ENCODE results near the gene CUL9.
A peak's percentile ranks its signal among the peaks of the same experiment; 100 is the strongest.

CUL9 gene

DNA sequence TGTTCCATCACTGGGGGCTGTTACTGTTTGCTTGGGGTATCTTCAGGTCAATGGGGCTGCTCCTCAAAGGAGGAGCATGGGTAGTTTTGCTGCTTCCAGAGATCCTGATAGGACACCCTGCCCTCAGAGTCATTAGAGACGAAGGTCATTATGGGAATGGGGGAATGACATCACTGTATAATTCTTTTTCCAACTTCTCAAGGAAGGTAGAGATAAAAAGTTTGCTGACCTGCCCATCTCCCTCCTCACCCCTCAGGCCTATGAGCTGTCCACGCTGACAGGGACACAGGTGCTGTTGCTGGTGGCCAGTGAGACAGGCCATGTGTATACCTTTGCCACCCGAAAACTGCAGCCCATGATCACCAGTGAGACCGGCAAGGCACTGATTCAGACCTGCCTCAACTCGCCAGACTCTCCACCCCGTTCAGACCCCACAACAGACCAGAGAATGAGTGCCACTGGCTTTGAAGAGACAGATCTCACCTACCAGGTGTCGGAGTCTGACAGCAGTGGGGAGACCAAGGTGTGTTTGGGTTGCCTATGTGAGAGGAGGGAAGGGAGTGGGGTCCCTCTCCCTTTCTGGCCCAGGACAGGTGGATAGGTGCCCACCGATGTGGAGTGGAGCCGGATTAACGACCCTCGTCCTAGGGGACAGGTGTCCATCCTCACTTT is 8.3 kb upstream of the CUL9 start:
- DNase-seq (ENCODE audit: low spot score): no peak

DNA sequence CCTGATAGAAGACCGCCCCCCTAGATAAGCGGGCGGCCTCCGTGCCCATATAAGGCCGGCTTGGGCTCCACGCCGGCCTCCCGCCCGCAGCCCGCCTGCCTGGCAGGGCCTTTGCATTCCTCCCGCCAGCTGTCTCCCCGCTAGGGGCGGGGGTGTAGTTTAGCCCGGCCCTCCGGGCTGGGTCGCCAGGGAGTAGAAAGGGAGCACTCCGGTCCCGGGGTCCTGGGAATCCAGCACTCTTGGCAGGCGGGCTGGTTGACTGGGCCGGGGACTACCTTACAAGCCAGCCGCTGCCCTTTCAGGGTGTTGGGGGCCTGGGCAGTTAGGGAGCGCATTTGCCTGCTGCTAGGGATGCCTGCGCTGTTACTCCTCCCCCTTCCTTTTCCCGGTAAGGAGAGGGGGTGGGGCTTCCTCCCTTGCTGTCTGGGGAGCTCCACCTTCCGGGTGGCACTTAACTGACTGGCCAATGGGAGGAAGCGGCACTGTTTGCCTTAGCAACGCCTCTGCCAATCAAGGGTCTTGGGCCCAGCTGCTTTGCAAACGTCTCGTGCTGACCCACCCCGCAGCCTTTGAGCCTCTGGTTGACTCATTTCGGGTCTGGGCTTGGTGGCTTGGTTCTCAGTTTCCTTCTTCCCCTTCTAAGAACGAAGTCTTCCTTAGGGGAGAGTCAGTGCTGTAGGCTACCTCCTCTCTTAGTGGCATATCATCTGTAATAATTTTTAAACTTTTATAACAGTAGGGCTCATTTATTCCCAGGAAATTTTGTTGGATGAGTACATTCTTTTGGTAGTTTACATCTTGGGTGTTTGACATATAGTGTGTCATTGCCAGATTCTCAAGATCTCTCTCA is 7.5 kb upstream of the CUL9 start:
- peak; percentile 97 for DNase-seq (ENCODE audit: low spot score)

DNA sequence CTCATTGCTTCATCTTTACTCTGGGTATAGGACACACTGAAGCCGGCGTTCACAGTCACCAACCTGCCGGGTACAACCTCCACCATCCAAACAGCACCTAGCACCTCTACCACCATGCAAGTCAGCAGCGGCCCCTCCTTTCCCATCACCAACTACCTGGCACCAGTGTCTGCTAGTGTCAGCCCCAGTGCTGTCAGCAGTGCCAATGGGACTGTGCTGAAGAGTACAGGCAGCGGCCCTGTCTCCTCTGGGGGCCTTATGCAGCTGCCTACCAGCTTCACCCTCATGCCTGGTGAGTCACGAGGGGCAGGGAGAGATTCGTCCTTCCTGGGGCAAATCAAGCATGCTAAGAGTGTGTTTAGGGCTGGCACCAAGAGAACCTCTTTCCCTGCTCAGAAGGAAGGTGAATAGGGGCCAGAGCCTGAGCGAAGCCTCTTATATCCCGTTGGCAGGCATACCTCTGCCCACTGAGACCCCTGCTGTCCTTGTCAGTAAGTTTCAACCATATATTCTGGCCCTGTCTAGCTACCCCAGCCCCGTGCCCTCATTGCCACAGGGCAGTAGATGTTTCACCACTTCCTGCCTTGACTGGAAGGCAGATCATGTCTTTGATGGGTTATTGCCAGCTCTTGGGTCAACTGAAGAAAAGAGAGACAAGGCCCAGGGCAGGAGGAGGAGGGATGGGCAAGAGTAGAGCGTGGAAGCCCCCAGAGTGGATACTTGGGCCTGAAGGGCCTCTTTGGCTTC is 6.1 kb upstream of the CUL9 start:
- no peak for DNase-seq (ENCODE audit: low spot score)

DNA sequence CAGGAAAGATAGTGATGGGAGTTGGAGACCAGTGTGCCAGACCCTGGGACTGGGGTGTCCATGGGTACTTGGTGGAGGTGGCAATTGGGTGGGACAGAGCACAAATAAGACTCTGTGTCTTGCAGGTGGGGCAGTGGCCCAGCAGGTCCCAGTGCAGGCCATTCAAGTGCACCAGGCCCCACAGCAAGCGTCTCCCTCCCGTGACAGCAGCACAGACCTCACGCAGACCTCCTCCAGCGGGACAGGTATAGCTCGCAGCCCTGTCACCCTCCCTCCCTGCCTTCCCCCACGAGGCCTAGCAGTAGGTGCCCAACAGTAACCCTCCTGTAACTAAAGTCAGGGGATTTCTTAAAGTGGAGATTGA is 5.6 kb upstream of the CUL9 start:
- DNase-seq (ENCODE audit: low spot score): no peak

DNA sequence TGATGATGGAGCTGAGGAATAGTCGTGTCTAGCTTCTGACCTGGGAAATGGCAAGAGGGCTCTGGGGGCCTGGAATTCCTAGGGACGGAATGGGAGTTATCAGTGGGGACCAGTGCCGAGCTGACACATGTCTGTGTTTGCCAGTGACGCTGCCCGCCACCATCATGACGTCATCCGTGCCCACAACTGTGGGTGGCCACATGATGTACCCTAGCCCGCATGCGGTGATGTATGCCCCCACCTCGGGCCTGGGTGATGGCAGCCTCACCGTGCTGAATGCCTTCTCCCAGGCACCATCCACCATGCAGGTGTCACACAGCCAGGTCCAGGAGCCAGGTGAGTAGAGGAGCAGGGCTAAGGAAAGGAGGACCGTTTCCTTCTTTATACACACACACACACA is 3.8 kb upstream of the CUL9 start:
- no peak for DNase-seq (ENCODE audit: low spot score)

DNA sequence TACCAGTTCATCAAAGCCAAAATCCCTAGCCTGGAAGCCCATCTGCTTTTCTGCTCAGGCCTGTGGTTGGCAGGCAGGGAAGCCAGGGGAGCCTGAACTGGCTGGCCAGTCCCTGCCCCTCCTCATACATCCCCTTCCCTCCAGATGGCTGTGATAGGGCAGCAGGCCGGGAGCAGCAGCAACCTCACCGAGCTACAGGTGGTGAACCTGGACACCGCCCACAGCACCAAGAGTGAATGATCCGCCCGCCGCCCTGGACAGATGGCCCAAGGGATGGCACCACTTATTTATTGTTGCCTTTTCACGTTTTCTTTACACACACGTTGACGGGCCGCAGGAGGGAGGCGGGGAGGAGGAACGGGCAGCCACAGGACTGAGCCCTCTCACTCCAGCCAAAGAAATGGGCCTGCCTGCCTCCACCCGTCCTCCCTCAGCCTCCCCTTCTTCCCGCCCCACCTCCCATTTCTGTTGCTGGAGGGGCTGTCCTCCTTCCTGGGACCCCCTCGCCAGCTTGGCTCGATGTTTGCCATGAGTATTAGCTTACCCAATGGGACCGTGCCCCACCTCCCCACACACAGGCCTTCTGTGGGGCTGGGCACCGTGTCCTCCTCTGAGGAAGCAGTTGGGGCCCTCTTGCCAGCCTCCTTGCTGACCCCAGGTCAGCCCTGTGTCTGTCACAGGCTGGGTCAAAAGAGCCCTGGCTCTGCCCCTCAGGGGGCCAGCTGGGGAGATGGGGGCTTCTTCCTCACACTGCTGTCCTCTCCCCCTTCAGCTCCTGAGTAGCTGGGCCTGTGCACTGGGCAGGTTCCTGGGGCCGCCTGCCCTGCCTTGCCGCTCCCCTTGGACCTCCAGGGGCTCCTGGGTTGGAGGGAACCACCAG is 2.8 kb upstream of the CUL9 start:
- DNase-seq (ENCODE audit: low spot score): no peak

DNA sequence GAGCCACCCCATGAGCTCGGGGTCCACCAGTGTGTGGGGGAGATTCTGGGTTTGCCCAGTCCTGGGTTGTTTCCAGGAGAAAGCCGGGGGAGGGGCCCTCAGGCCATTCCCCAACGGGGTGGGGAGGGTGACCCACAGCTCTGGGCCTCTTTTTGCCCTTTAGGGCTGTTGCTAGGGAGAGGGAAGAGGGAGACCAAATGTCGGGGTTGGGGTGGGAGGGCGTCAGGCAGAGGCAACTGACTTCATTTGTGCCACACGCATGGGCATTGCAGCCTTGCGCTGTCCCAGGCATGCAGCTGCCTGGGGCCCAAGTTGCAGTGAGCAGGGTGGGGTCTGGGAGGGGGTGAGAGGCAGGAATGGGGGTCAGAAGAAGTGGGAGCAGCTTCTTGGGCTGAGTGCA is 1.9 kb upstream of the CUL9 start:
- DNase-seq (ENCODE audit: low spot score): no peak

DNA sequence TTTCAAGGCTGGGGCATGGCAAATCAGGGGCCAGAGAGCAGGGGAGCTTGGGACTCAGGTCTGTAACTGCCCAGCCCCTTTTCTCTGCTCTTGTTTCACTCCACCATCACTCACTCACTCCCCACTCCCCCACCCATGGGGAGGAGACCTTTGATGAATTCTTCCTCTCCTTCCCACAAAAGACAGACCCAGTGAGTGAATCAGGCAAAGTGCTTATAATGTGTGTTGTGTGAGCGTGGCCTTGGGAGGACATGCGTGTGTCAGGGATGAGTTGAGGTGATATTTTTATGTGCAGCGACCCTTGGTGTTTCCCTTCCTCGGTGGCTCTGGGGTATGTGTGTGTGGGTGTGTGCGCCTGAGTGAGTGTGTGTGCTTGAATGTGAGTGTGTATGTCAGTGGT is 1.0 kb upstream of the CUL9 start:
- no peak for DNase-seq (ENCODE audit: low spot score)

DNA sequence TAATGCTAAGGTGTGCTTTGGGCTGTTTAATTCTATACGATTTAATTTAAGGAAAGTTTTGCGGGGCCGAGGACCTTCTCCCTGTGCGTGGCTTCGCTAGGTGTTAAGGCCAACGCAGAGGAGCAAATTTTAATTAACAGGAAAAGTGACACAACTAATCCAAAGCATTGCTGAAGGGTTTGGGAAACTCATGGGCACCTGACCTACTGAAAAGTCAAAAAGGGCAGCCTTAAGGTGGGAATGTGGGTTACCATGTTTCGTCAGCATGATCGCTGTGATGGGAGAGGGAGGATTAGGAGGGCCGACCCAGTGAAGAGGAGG is 415 bp upstream of the CUL9 start:
- DNase-seq (ENCODE audit: low spot score): no peak

DNA sequence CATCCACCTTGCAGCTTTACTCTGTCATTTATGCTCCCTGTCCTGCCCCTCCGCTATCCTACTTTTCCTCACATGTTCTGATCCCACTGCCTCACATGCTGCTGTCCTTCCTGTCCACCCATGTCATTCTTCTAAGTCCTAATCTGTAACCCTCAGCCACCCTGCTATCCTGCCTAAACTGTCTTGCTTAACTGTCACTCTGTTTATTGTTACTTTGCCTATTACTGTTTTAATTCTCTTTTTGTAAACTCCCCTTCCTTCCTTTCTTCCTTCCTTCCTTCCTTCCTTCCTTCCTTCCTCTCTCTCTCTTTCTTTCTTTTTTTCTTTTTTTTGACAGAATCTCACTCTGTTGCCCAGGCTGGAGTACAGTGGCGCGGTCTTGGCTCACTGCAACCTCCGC is 1.4 kb downstream of the CUL9 start:
- DNase-seq (ENCODE audit: low spot score): no peak

DNA sequence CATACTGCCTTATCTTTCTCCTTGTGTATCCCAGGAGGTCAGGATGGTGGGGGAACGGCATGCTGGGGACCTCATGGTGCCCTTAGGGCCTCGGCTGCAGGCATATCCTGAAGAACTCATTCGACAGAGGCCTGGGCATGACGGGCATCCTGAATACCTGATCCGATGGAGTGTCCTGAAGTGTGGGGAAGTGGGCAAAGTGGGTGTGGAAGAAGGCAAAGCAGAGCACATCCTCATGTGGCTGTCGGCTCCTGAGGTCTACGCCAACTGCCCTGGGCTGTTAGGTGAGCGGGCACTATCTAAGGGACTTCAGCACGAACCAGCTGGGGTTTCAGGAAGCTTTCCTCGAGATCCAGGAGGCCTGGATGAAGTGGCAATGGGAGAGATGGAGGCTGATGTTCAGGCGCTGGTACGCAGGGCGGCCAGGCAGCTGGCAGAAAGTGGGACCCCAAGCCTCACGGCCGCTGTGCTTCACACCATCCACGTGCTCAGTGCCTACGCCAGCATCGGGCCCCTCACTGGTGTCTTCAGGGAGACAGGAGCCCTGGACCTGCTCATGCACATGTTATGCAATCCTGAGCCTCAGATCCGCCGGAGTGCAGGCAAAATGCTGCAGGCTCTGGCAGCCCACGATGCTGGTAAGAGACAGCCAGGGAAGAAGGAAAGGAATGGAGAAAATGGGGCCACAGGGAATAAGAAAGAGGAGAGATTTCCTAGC is 2.4 kb downstream of the CUL9 start:
- DNase-seq (ENCODE audit: low spot score): no peak

DNA sequence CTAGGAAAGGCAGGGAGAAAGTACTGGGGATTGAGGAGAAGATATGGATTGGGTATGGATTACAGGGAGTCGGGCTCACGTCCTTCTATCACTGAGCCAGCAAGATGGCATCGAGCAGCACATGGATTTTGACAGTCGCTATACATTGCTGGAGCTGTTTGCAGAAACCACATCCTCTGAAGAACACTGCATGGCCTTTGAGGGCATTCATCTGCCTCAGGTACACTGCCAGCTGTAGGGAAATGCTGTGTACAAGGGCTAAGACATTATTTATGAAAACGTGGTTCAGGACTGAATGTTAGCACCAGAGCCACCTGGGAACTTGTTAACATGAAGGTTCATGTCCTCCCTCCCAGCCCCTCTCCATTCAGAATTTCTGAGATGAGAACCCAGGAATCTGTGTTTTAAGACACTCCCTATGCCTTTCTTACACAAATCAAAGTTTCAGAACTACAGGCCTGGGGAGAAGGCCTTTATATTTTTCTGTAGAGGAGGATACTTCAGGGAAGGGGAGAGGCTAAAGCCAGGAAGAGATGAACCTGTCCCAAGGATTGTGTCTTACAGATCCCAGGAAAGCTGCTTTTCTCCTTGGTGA is 3.5 kb downstream of the CUL9 start:
- no peak for DNase-seq (ENCODE audit: low spot score)

DNA sequence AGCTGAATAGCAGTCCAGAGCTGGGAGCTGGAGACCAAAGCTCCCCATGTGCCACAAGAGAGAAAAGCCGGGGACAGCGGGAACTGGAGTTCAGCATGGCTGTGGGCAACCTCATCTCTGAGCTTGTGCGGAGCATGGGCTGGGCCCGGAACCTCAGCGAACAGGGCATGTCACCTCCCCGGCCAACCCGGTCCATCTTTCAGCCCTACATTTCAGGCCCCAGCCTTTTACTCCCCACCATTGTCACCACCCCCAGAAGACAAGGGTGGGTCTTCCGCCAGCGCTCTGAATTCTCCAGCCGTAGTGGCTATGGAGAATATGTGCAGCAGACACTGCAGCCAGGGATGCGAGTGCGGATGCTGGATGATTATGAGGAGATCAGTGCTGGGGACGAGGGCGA is 4.0 kb downstream of the CUL9 start:
- DNase-seq (ENCODE audit: low spot score): no peak

DNA sequence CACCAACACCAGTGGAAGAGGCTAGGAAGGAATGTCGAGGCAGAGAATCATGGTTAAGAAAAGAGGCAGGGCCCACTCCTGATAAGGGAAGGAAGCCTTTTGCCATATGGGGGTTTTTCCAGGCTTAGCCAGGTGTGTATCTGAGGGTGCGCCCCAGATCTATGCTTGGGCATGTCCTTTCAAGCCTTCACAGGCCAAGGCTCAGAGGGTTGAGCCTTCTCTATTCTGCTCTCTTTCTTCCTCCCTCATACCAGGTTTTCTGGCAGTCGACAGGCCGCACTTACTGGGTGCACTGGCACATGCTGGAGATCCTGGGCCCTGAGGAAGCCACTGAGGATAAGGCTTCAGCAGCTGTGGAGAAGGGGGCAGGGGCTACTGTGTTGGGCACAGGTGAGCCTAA is 4.7 kb downstream of the CUL9 start:
- DNase-seq (ENCODE audit: low spot score): no peak

DNA sequence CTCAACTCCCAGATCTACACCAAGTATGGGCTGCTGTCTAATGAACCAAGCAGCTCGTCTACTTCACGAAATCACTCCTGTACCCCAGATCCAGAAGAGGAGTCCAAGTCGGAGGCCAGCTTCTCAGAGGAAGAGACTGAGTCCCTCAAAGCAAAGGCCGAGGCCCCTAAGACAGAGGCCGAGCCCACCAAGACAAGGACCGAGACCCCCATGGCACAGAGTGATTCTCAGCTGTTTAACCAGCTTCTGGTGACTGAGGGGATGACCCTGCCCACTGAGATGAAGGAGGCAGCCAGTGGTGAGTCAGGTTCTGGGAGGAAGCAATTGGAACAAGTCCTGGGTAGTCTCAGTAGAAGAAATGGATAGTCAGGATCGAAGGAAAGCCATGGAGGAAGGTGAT is 5.8 kb downstream of the CUL9 start:
- DNase-seq (ENCODE audit: low spot score): no peak

DNA sequence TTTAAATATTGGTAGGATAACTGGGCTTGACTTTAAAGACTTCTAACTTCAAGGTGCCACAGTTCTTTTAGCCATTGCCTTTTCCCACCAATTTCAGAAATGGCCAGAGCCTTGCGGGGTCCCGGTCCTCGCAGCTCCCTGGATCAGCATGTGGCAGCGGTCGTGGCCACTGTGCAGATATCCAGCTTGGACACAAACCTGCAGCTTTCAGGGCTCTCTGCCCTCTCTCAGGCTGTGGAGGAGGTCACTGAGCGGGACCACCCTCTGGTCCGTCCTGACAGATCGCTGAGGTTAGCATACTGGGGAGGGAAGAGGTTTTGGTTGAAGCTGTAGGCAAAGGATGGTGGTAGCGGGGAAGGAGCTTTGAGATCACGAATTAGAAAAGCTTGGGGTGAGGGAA is 6.4 kb downstream of the CUL9 start:
- no peak for DNase-seq (ENCODE audit: low spot score)

DNA sequence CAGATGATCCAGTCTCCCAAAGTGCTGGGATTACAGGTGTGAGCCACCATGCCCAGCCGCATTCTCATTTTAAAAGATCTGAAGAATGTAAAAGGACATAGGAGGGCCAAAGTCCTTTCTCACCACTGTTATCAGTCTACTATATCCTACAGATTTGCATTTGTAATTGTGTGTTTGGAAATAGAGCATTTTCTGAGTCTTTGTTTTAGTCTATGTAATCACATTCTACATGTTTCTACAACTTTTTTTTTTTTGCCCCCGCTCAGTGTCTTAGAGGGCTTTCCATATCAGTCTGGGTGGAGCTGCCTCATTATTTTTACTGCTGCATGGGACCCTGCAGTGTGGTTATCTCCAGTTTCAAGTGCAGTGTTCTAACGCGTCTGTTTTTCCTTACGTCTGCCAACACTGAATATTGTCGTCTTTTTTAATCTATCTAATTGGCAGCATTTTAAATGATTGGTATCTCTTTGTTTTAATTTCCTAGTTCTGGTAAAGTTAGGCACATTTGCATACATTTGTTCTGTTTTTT is 7.8 kb downstream of the CUL9 start:
- DNase-seq (ENCODE audit: low spot score): no peak

DNA sequence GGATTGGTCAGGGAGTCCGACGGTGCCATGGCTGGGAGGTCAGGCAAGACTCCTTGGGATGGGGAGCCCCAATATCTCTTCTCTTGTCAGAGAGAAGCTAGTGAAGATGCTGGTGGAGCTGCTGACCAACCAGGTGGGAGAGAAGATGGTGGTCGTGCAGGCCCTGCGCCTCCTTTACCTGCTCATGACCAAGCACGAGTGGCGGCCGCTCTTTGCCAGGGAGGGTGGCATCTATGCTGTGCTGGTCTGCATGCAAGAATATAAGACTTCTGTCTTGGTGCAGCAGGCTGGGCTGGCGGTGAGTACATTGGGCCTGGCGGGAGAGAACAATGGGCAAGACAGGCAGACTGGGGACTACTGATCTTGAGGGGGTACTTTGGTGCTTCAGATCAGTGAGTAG is 10.9 kb downstream of the CUL9 start:
- DNase-seq (ENCODE audit: low spot score): no peak

DNA sequence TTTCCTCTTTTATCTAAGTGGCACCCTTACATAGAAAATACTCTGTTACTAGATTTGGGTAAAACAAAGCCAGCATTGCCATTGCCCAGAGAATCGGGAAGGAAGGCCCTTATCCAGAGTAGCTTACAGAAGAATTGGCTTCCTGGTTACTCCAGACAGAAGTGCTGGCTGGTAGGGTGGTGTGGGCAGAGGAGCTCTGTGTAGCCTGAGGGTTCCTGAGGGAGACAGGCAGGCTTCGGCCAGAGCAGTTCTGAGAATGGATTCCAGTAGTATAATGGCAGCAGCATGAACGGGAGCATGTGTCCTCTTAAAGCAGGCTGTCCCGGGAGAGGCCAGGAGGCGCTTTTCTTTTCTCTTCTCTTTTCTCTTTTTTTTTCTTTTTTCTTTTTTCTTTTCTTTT is 11.9 kb downstream of the CUL9 start:
- no peak for DNase-seq (ENCODE audit: low spot score)

DNA sequence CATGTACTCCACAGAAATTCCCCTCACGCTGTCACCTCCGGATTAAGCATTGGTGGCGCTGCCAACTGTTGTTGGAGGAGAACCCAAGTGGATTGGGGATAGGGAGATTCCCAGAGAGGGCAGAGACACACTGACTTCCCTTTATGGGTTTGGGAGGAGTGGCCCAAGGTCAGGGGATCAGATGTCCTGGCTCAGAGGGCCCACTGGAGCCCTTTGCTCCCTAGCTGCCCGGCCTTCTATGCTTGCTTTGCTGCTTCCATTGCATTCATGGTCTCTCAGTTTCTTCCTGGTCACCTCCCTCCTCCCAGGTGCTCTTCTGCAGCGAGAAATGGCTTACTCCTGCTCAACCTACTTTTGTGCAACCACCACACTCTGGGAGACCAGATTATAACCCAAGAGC is 14.3 kb downstream of the CUL9 start:
- no peak for DNase-seq (ENCODE audit: low spot score)

DNA sequence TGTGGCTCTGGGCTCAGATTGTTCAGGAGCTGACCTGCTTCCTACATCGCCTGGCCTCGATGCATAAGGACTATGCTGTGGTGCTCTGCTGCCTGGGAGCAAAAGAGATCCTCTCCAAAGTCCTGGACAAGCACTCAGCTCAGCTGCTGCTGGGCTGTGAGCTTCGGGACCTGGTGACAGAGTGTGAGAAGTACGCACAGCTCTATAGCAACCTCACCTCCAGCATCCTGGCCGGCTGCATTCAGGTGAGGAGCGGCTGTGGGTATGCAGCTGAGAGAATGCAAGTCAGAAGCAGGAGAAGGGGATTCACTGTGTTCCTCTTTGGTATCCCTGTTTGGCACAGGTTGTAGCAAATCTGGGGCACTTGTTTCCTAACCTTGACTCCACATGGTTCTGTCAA is 17.9 kb downstream of the CUL9 start:
- no peak for DNase-seq (ENCODE audit: low spot score)
